GM12891 (cell line): ENCODE measurements around the gene CELF5.
"Not testable (repeated sequence)": the region's sequence is repeated elsewhere in the genome, so short reads cannot be mapped to it uniquely, and the experiment has no call there.

Experiments used
- DNase-seq: peaks from one replicate; pipeline ENCODE4 v3.0.0; 2011; ENCODE audit warnings: low spot score; ENCODE audit not compliant: insufficient read length
- FAIRE-seq: peaks from 2 replicates; lab custom pipeline; 2011; peaks lifted over from hg19 to GRCh38; lab: Jason Lieb, UNC
- PAX5 ChIP-seq: IDR thresholded peaks from 2 replicates; pipeline ENCODE4 v1.6.1; 2011; ENCODE audit warnings: low read length, moderate library complexity, mild to moderate bottlenecking; ENCODE audit not compliant: insufficient read depth, severe bottlenecking
- POLR2A ChIP-seq: IDR thresholded peaks from 2 replicates; pipeline ENCODE4 v1.6.1; 2011; ENCODE audit warnings: low read depth, low read length, control low read depth
- POLR2AphosphoS5 ChIP-seq: IDR thresholded peaks from 2 replicates; pipeline ENCODE4 v1.6.1; 2011; ENCODE audit warnings: low read depth, low read length, control low read depth
- POU2F2 ChIP-seq: IDR thresholded peaks from 2 replicates; pipeline ENCODE4 v1.6.1; 2011; ENCODE audit warnings: low read depth, mild to moderate bottlenecking, control low read depth, low read length, moderate library complexity
- SPI1 ChIP-seq: IDR thresholded peaks from 2 replicates; pipeline ENCODE4 v1.6.1; 2011; ENCODE audit warnings: low read depth, low read length, control low read depth
- TAF1 ChIP-seq: IDR thresholded peaks from 2 replicates; pipeline ENCODE4 v1.6.1; 2011; ENCODE audit warnings: low read depth, low read length, control low read depth

Gene CELF5

GRCh38 chr19:3342246-3342645, 117.8 kb downstream of the CELF5 start:
- DNase-seq (no peak), FAIRE-seq (no peak)
- TF ChIP-seq POLR2A (no peak), POU2F2 (no peak), SPI1 (no peak), POLR2AphosphoS5 (no peak), PAX5 (no peak), TAF1 (no peak)

GRCh38 chr19:3342962-3343361, 118.5 kb downstream of the CELF5 start:
- FAIRE-seq, DNase-seq: not testable (repeated sequence)

- FAIRE-seq (peak; percentile 28), DNase-seq (peak; percentile 59)
- no peak for TF ChIP-seq POLR2AphosphoS5
- no peak for TF ChIP-seq SPI1
- no peak for TF ChIP-seq POLR2A
- no peak for TF ChIP-seq TAF1
These were observed 119.4 kb downstream of the CELF5 start for GRCh38 chr19:3343619-3344502.

GRCh38 chr19:3344608-3345598, 120.4 kb downstream of the CELF5 start:
- no peak for TF ChIP-seq SPI1
- no peak for TF ChIP-seq TAF1
- no peak for FAIRE-seq
- no peak for DNase-seq

GRCh38 chr19:3345850-3346460, 121.5 kb downstream of the CELF5 start:
- DNase-seq = no peak
- TF ChIP-seq SPI1 = no peak
- no peak for FAIRE-seq
